Keratinocyte (primary cell): ENCODE data around the gene FHOD3. TPM values are rescaled to one million over a fixed set of nuclear protein-coding genes. Genes with fewer than 3 reads are reported as not detected.

ENCODE experiments used
- DNase-seq: peaks from one replicate; pipeline ENCODE4 v3.0.0-alpha.2; 2011; ENCODE audit warnings: low read depth, missing footprints, low spot score
- FAIRE-seq: peaks from 2 replicates; lab custom pipeline; 2011; peaks lifted over from hg19 to GRCh38; lab: Jason Lieb, UNC
- H2AFZ ChIP-seq: 2 replicates; pipeline ENCODE4 v1.6.0; 2012; ENCODE audit warnings: low read length, control low read depth, inconsistent platforms; ENCODE audit not compliant: control insufficient read depth
- H3K27ac ChIP-seq: 2 replicates; pipeline ENCODE4 v1.5.1; 2011; ENCODE audit warnings: low read length; ENCODE audit not compliant: control insufficient read depth, insufficient read depth
- H3K27me3 ChIP-seq: 3 replicates; pipeline ENCODE4 v1.6.0; 2011; ENCODE audit warnings: low read length; ENCODE audit not compliant: control insufficient read depth, insufficient read depth; ENCODE audit errors: extremely low read depth
- H3K36me3 ChIP-seq, 2 experiments: 2 replicates in 1 of 2; 3 replicates in 1 of 2; pipeline ENCODE4 v1.5.1; 2011; ENCODE audit warnings: low read length in 2 of 2, mild to moderate bottlenecking in 1 of 2; ENCODE audit not compliant: control insufficient read depth in 2 of 2, insufficient read depth in 2 of 2; ENCODE audit errors: extremely low read depth in 1 of 2
- H3K4me1 ChIP-seq: 3 replicates; pipeline ENCODE4 v1.5.1; 2011; ENCODE audit warnings: low read length; ENCODE audit not compliant: control insufficient read depth, insufficient read depth; ENCODE audit errors: extremely low read depth
- H3K4me2 ChIP-seq: 3 replicates; pipeline ENCODE4 v1.6.0; 2011; ENCODE audit warnings: low read depth, low read length; ENCODE audit not compliant: control insufficient read depth, insufficient read depth; ENCODE audit errors: extremely low read depth
- H3K4me3 ChIP-seq, 3 experiments: fragments of 200-600 bp in 1 of 3; sonication (generic) in 1 of 3; 2 replicates in 2 of 3; 3 replicates in 1 of 3; pipeline ENCODE4 v1.5.1; 2011 to 2016; ENCODE audit warnings: low read length in 3 of 3, mild to moderate bottlenecking in 3 of 3, control low read depth in 2 of 3, inconsistent platforms in 1 of 3, low read depth in 1 of 3, mixed read lengths in 1 of 3, mixed run types in 1 of 3, moderate library complexity in 1 of 3; ENCODE audit not compliant: control insufficient read depth in 2 of 3, insufficient read depth in 2 of 3; ENCODE audit errors: extremely low read depth in 1 of 3
- H3K79me2 ChIP-seq: 2 replicates; pipeline ENCODE4 v1.6.0; 2012; ENCODE audit warnings: low read length; ENCODE audit not compliant: control insufficient read depth, insufficient read depth
- H3K9ac ChIP-seq: 3 replicates; pipeline ENCODE4 v1.6.0; 2011; ENCODE audit warnings: low read length; ENCODE audit not compliant: control insufficient read depth, insufficient read depth; ENCODE audit errors: extremely low read depth
- H3K9me1 ChIP-seq: 3 replicates; pipeline ENCODE4 v1.6.0; 2011; ENCODE audit warnings: low read length; ENCODE audit not compliant: control insufficient read depth, insufficient read depth; ENCODE audit errors: extremely low read depth
- H3K9me3 ChIP-seq: 2 replicates; pipeline ENCODE4 v1.5.1; 2012; ENCODE audit warnings: low read depth, low read length; ENCODE audit not compliant: control insufficient read depth
- H4K20me1 ChIP-seq: 3 replicates; pipeline ENCODE4 v1.6.0; 2011; ENCODE audit warnings: low read length; ENCODE audit not compliant: control insufficient read depth, insufficient read depth; ENCODE audit errors: extremely low read depth
- CTCF ChIP-seq, 3 experiments: IDR thresholded peaks in 1 of 3; conservative IDR thresholded peaks in 1 of 3; optimal IDR thresholded peaks in 1 of 3; 2 replicates in 2 of 3; 3 replicates in 1 of 3; pipeline versions ENCODE3 to v1.5.1; 2011; ENCODE audit warnings: low read length in 3 of 3, mild to moderate bottlenecking in 3 of 3, moderate library complexity in 2 of 3, control low read depth in 1 of 3, inconsistent platforms in 1 of 3; ENCODE audit not compliant: insufficient read depth in 2 of 3; ENCODE audit errors: extremely low read depth in 1 of 3
- EZH2 ChIP-seq: IDR thresholded peaks from one replicate; pipeline ENCODE4 v1.6.1; 2012; ENCODE audit warnings: inconsistent platforms, mild to moderate bottlenecking, low read length, moderate library complexity
- dilution Hi-C: fragments of 300-500 bp; cut with MboI; formaldehyde crosslinking; loops from one replicate; pipeline ENCODE4 v1.7.0; 2020; ENCODE audit warnings: low sequenced_read_pairs; ENCODE audit not compliant: extremely low pct_ligation_motif_present
- polyA plus RNA-seq, 5 experiments: library from polyadenylated mRNA; depleted of rRNA in 3 of 5; stranded (reverse) in 3 of 5; stranded (forward) in 1 of 5; unstranded in 1 of 5; fragments of >200 nt; gene quantifications; 1 replicate in 1 of 5; 2 replicates in 3 of 5; 3 replicates in 1 of 5; pipeline versions ENCODE4 v1.2.1 to v1.2.3, GENCODE V29; 2011 to 2012; ENCODE audit warnings: missing spikeins in 2 of 5, low read depth in 1 of 5, low replicate concordance in 1 of 5

FHOD3 gene
- polyA plus RNA-seq, 1 donor (not counting 4 experiments of a cell fraction or from before 2014, with no cell fraction given), result 7.7 TPM

GRCh38 chr18:36660311-36660710 is 362.8 kb downstream of the FHOD3 start:
- dilution Hi-C loops, result no loop called here
- Histone ChIP-seq H3K36me3 (no peaks in the 10 kb centered on the region), H2AFZ (peak overlapping the region; percentile 5), H3K27ac (no peak overlapping the region), H3K9me1 (no peaks in the 10 kb centered on the region), H3K4me1 (peaks cover 14% of the 10 kb centered on the region), H3K79me2 (no peaks in the 10 kb centered on the region), H3K4me3 (no peak overlapping the region), H3K9ac (no peak overlapping the region), H3K4me2 (no peak overlapping the region), H4K20me1 (no peaks in the 10 kb centered on the region), H3K9me3 (no peaks in the 10 kb centered on the region), H3K27me3 (no peaks in the 10 kb centered on the region)
- no peak for DNase-seq
- FAIRE-seq, result no peak
- TF ChIP-seq EZH2 (no peak), CTCF (optimal IDR thresholded peaks at IDR 0.05 in 1 of 3, IDR thresholded peaks at IDR 0.05 in 1 of 3, conservative IDR thresholded peaks at IDR 0.05 in 1 of 3; ENCODE audit: extremely low read depth in 1 of 3, insufficient read depth in 2 of 3, low read length in 3 of 3) (peak in 1 of 3 experiments; percentile 44)

- no peak for DNase-seq
These were observed 364.5 kb downstream of the FHOD3 start for GRCh38 chr18:36661999-36662398.

More at GRCh38 chr18:36661999-36662398, 364.5 kb downstream of the FHOD3 start:
- FAIRE-seq, result no peak
- H3K79me2 ChIP-seq, result no peaks in the 10 kb centered on the region
- H3K4me1 ChIP-seq, result peaks cover 14% of the 10 kb centered on the region
- no peaks in the 10 kb centered on the region for H4K20me1 ChIP-seq
- H2AFZ ChIP-seq, result no peak overlapping the region
- no peak overlapping the region for H3K4me3 ChIP-seq
- no peak overlapping the region for H3K27ac ChIP-seq
- H3K9me1 ChIP-seq, result no peaks in the 10 kb centered on the region
- no peak for TF ChIP-seq EZH2
- peak; percentile 25 to 74 (median 31) for TF ChIP-seq CTCF (optimal IDR thresholded peaks at IDR 0.05 in 1 of 3, IDR thresholded peaks at IDR 0.05 in 1 of 3, conservative IDR thresholded peaks at IDR 0.05 in 1 of 3; ENCODE audit: extremely low read depth in 1 of 3, insufficient read depth in 2 of 3, low read length in 3 of 3)
- no peaks in the 10 kb centered on the region for H3K27me3 ChIP-seq
- no peak overlapping the region for H3K9ac ChIP-seq
- dilution Hi-C loops, result no loop called here
- no peaks in the 10 kb centered on the region for H3K36me3 ChIP-seq
- no peaks in the 10 kb centered on the region for H3K9me3 ChIP-seq
- no peak overlapping the region for H3K4me2 ChIP-seq
